ENCODE measurements around the gene MTHFR.
A peak's percentile ranks its signal among the peaks of the same experiment; 100 is the strongest.

MTHFR gene

DNA sequence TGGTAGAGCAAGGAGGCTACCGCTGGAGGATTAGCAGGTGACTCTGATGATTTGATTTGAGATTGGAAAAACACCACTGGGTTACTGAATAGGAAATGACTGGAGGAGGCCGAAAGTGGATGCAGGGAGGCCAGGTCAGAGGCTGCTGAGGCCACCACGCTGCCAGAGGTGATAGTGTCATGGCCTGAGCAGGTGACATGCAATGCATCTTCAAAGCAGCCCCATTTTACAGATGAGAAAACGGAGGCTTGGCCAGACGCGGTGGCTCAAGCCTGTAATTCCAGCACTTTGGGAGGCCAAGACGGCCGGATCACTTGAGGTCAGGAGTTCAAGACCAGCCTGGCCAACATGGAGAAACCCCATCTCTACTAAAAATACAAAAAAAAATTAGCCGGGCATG, 31.0 kb downstream of the MTHFR start:
- no peak for DNase-seq (ENCODE audit: low read depth in 2 of 2)
- TF ChIP-seq, protein P1, sequence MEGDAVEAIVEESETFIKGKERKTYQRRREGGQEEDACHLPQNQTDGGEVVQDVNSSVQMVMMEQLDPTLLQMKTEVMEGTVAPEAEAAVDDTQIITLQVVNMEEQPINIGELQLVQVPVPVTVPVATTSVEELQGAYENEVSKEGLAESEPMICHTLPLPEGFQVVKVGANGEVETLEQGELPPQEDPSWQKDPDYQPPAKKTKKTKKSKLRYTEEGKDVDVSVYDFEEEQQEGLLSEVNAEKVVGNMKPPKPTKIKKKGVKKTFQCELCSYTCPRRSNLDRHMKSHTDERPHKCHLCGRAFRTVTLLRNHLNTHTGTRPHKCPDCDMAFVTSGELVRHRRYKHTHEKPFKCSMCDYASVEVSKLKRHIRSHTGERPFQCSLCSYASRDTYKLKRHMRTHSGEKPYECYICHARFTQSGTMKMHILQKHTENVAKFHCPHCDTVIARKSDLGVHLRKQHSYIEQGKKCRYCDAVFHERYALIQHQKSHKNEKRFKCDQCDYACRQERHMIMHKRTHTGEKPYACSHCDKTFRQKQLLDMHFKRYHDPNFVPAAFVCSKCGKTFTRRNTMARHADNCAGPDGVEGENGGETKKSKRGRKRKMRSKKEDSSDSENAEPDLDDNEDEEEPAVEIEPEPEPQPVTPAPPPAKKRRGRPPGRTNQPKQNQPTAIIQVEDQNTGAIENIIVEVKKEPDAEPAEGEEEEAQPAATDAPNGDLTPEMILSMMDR (IDR thresholded peaks at IDR 0.05; ENCODE audit: low read depth, low read length): no peak

DNA sequence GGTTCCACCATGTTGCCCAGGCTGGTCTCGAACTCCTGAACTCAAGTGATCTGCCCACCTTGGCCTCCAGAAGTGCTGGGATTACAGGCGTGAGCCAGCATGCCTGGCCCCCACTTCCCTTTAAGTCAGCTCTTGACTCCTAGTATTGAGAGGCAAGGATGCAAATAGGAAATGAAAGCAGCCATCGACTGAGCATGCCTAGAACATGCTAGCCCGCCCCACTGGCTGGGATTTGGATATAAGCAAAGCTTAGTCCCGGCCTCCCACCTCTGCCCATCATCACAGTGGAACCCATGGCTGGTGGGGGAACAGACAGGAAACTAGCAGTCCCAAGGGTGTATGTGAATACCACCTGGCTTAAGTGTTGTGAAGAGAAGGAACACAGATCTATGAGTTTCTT, 33.3 kb downstream of the MTHFR start:
- no peak overlapping the region for H3K4me3 ChIP-seq (replicated peaks in 1 of 2; ENCODE audit: low read depth in 2 of 2, low read length in 2 of 2)
- no peak for DNase-seq (ENCODE audit: low read depth in 2 of 2)
- TF ChIP-seq, protein P1 (IDR thresholded peaks at IDR 0.05; ENCODE audit: low read depth, low read length): no peak

More for the DNA sequence above, 31.0 kb downstream of the MTHFR start:
- no peak overlapping the region for H3K4me3 ChIP-seq (replicated peaks in 1 of 2; ENCODE audit: low read depth in 2 of 2, low read length in 2 of 2)

DNA sequence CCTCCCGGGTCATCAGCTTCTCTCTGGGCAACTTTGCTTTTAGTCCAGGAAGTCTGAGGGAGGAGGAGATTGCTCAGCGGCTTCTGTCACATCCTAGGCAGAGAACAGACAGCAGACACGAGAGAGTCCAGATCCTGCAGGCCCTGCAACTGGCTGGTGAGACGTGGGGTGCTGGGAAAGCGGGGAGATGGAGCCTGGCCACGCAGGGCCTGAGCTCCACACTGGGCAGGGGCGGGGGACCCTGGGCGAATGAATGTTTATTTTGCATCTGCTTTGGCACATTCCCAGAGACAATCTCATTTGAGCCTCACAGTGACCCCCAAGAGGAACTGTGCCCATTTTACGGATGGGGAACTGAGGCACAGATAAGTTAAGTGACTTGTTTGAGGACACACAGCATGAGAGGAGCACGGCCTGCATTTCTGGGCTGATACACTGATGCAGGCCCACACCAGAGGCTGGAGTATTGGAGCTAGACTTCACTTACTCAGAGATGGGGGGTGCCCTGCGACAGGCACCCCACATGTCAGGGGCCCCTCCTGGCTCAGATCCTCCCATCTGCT, 34.2 kb downstream of the MTHFR start:
- TF ChIP-seq, protein P1 (IDR thresholded peaks at IDR 0.05; ENCODE audit: low read depth, low read length): no peak
- DNase-seq (ENCODE audit: low read depth in 2 of 2): no peak
- no peak overlapping the region for H3K4me3 ChIP-seq (replicated peaks in 1 of 2; ENCODE audit: low read depth in 2 of 2, low read length in 2 of 2)

DNA sequence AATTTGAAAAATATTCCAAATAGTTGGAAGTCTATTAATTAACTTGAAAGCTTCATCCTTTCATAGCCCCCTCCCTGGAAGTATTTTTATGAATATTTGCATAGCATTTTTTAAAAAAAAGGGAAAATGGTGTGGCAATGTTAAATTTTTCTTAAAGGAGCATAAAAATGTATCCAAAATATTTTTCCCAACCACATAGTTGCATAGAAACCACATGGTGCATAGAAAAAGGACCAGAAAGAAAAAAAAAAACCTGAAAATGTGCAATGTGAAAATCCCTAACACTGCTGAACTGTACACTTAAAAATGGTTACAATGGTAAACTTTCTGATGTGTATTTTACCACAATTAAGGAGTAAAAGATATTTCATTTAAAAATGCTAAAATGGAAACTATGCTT, 35.8 kb downstream of the MTHFR start:
- no peak for DNase-seq (ENCODE audit: low read depth in 2 of 2)
- H3K4me3 ChIP-seq (replicated peaks in 1 of 2; ENCODE audit: low read depth in 2 of 2, low read length in 2 of 2): no peak overlapping the region
- TF ChIP-seq, protein P1 (IDR thresholded peaks at IDR 0.05; ENCODE audit: low read depth, low read length): no peak

DNA sequence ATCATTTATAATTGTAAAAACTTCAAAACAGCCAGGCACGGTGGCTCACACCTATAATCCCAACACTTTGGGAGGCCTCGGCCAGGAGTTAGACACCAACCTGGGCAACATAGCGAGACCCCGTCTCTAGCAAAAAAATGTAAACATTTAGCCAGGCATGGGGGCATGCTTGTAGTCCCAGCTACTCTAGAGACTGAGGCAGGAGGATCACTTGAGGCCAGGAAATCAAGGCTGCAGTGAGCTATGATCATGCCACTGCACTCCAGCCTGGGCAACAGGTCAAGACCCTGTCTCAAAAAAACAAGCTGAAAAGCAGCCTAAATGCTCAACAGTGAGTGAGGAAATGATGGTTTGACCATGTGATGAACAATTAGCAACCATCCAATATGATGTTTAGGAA, 36.5 kb downstream of the MTHFR start:
- H3K4me3 ChIP-seq (replicated peaks in 1 of 2; ENCODE audit: low read depth in 2 of 2, low read length in 2 of 2): no peak overlapping the region
- TF ChIP-seq, protein P1 (IDR thresholded peaks at IDR 0.05; ENCODE audit: low read depth, low read length): no peak
- no peak for DNase-seq (ENCODE audit: low read depth in 2 of 2)

DNA sequence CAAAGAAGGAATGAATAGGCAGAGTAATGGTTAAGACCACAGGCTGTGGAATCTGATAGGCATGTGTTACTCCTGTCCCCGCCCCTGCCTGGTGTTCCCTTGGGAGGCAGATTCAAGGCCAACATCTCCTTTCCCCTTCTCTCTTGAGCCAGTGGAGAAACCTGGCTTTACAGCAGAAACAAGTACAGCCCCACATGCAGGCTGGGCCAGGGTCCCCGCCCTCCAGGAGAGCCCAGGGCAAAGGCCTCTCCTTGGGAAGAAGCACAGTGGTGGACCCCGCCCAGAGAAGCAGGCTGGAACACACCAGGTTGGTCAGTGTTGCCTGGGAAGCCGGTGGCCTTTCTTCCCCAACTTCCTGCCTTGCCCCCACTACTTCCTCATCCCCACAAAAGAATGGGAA, 36.9 kb downstream of the MTHFR start:
- peak in 1 of 2 donors; percentile 14 for DNase-seq (ENCODE audit: low read depth in 2 of 2)
- H3K4me3 ChIP-seq (replicated peaks in 1 of 2; ENCODE audit: low read depth in 2 of 2, low read length in 2 of 2): no peak overlapping the region
- TF ChIP-seq, protein P1 (IDR thresholded peaks at IDR 0.05; ENCODE audit: low read depth, low read length): no peak
